ENCODE data around the gene BRPF1. TPM values are rescaled to one million over a fixed set of nuclear protein-coding genes. Genes with fewer than 3 reads are reported as not detected.
A peak's percentile ranks its signal among the peaks of the same experiment; 100 is the strongest.

BRPF1 gene
- total RNA-seq, 2 experiments from 2014 or later: 31.5 to 31.9 TPM

- H3K9me2 ChIP-seq (ENCODE audit: insufficient read depth, low read length): no peaks in the 10 kb centered on the region
- BruUV-seq (replicated peaks): TSS peak; percentile 81
- H3K4me1 ChIP-seq (ENCODE audit: insufficient read depth, low read length, poor library complexity, severe bottlenecking): peaks cover 47% of the 10 kb centered on the region
- H2AFZ ChIP-seq (ENCODE audit: low read length): peak overlapping the region; percentile 22; the same call in 1 of the 2 replicates
- TF ChIP-seq CTCF (conservative IDR thresholded peaks at IDR 0.05; ENCODE audit: low read length) (no peak), EZH2phosphoT487 (IDR thresholded peaks at IDR 0.05; ENCODE audit: borderline replicate concordance, low read depth, low read length) (no peak)
- ChIA-PET CTCF (ENCODE audit: unreplicated experiment) (no interaction called here), POLR2A (interaction anchor here (0.6 to 2.4 kb wide), 12 partner anchors 9 to 372 kb away, joined by 3 to 17 read pairs (median 5); partner anchors contain the start of genes BRPF1 and OGG1)
- H3K27ac ChIP-seq (ENCODE audit: low read depth, low read length, poor library complexity, severe bottlenecking): peak overlapping the region; percentile 72
- H3K4me3 ChIP-seq (ENCODE audit: low read depth, low read length, poor library complexity, severe bottlenecking): peak overlapping the region; percentile 96
- H3K9me3 ChIP-seq (ENCODE audit: low read length): no peaks in the 10 kb centered on the region
- peaks cover 53% of the 10 kb centered on the region for H3K79me2 ChIP-seq (ENCODE audit: insufficient read depth, low read depth, low read length)
- H4K20me1 ChIP-seq (ENCODE audit: insufficient read depth, low read length): peaks cover 10% of the 10 kb centered on the region; the same call in 1 of the 2 replicates
- peaks cover 63% of the 10 kb centered on the region for H3K36me3 ChIP-seq (ENCODE audit: insufficient read depth, low read length)
- intact Hi-C loops (cut with micrococcal nuclease; ENCODE audit: unreplicated experiment): loop anchor here (1.0 to 5.0 kb wide), 4 partner anchors 42 to 395 kb away; partner anchors contain the start of genes BRPF1, CRELD1 and SETD5
- H3K4me2 ChIP-seq (ENCODE audit: low read length): peak overlapping the region; percentile 97
- no peak for DNase-seq (ENCODE audit: low spot score)
Measured at GRCh38 chr3:9791790-9792404, 60.4 kb downstream of the BRPF1 start.

GRCh38 chr3:9792405-9793160 is 61.0 kb downstream of the BRPF1 start, which contains the start of the genes ARPC4 and TADA3:
ARPC4 (plus strand) TSS chr3:9793082; CDS start chr3:9793122, 40 bp downstream.
TADA3 (minus strand) TSS chr3:9792473; CDS start chr3:9791466, 1,007 bp downstream.
- intact Hi-C loops (cut with micrococcal nuclease; ENCODE audit: unreplicated experiment): loop anchor here (1.0 to 5.0 kb wide), 4 partner anchors 42 to 396 kb away; partner anchors contain the start of genes BRPF1, CRELD1 and SETD5
- Histone ChIP-seq H2AFZ (ENCODE audit: low read length) (peak within 1 kb of the TSS; percentile 22; the same call in 1 of the 2 replicates), H3K9me3 (ENCODE audit: low read length) (no peaks in the 10 kb centered on the region), H3K4me3 (ENCODE audit: low read depth, low read length, poor library complexity, severe bottlenecking) (peak within 1 kb of the TSS; percentile 96), H3K9me2 (ENCODE audit: insufficient read depth, low read length) (no peaks in the 10 kb centered on the region), H3K4me2 (ENCODE audit: low read length) (peak within 1 kb of the TSS; percentile 97), H3K27ac (ENCODE audit: low read depth, low read length, poor library complexity, severe bottlenecking) (peak within 1 kb of the TSS; percentile 72), H3K4me1 (ENCODE audit: insufficient read depth, low read length, poor library complexity, severe bottlenecking) (peaks cover 47% of the 10 kb centered on the region), H4K20me1 (ENCODE audit: insufficient read depth, low read length) (peaks cover 10% of the 10 kb centered on the region; the same call in 1 of the 2 replicates), H3K79me2 (ENCODE audit: insufficient read depth, low read depth, low read length) (peaks cover 60% of the 10 kb centered on the region), H3K36me3 (ENCODE audit: insufficient read depth, low read length) (peaks cover 63% of the 10 kb centered on the region)
- TF ChIP-seq EZH2phosphoT487 (IDR thresholded peaks at IDR 0.05; ENCODE audit: borderline replicate concordance, low read depth, low read length) (no peak), CTCF (conservative IDR thresholded peaks at IDR 0.05; ENCODE audit: low read length) (no peak)
- DNase-seq (ENCODE audit: low spot score): peak; percentile 98
- BruUV-seq (replicated peaks): no TSS peak
- POLR2A ChIA-PET: interaction anchor here (0.5 to 2.4 kb wide), 15 partner anchors 9 to 431 kb away, joined by 3 to 17 read pairs (median 3); partner anchors contain the start of genes BRPF1, JAGN1 and OGG1
- CTCF ChIA-PET (ENCODE audit: unreplicated experiment): interaction anchor here (0.5 kb wide), 1 partner anchor 47 kb away, joined by 3 read pairs; no protein-coding TSS in a partner anchor
